T47D (cell line): ENCODE data around the gene ART5.
A peak's percentile ranks its signal among the peaks of the same experiment; 100 is the strongest.
"Not testable (repeated sequence)": the region's sequence is repeated elsewhere in the genome, so short reads cannot be mapped to it uniquely, and the experiment has no call there.

Experiments
- DNase-seq, 2 experiments: peaks; one replicate each; pipeline versions ENCODE4 v3.0.0 to v3.0.0-alpha.2; 2011 to 2012; ENCODE audit warnings: low read depth in 1 of 2, low spot score in 1 of 2
- JUND ChIP-seq: IDR thresholded peaks from 2 replicates; pipeline ENCODE4 v1.6.1; 2012; ENCODE audit warnings: low read depth
- in situ Hi-C: cut with HindIII; loops from 2 replicates; pipeline ENCODE4 v1.10.0; 2016; ENCODE audit warnings: low sequenced_read_pairs, low pct_unique_long_range_greater_than_20kb

The ART5 gene

DNA sequence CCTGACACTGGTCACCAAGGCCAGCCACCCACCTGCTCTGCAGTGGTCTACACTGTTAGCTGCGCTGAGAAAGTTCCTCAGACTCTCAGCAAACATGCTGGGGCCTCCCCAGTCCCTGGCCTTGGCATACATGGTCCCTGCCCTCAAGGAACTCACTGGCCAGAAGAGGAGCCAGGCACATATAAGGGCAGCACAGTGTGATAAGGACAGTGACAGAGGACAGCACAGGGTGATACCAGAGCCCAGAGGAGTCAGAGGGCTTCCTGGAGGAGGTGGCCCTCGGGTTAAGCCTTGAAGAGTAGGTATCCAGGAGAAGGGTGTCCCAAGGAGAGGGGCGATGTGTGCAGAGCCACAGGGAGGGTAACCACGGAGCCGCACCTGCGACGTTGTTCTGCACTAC lies 3.8 kb upstream of the ART5 start:
- in situ Hi-C loops, result no loop called here
- DNase-seq, result no peak
- no peak for TF ChIP-seq JUND

DNA sequence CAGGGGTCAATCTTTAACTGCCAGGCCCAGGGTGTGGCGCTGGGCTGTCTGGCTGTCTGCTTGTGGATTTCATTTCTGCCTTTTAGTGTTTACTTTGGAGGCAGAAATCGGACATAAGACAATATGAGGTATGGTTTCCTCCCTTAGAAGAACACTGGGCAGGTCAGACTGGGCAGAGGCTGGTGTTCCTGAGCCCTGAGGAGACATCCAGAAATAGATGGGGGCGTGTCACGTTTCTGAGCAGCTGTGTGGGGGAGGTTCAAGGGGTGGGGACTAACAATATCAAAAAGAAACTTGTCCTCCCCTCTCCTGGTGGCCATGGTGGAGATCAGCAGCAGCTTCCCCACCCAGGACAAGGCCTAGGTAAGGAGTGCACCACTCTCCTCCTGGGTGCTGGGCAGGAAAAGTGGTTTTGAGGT lies 3.0 kb upstream of the ART5 start, which contains the start of gene ART1:
ART1 (plus strand) TSS at position 312 of the 419 bp plus-strand sequence. CDS start 14,086 bp downstream, outside the sequence.
- TF ChIP-seq JUND, result no peak
- no peak for DNase-seq
- in situ Hi-C loops, result no loop called here

DNA sequence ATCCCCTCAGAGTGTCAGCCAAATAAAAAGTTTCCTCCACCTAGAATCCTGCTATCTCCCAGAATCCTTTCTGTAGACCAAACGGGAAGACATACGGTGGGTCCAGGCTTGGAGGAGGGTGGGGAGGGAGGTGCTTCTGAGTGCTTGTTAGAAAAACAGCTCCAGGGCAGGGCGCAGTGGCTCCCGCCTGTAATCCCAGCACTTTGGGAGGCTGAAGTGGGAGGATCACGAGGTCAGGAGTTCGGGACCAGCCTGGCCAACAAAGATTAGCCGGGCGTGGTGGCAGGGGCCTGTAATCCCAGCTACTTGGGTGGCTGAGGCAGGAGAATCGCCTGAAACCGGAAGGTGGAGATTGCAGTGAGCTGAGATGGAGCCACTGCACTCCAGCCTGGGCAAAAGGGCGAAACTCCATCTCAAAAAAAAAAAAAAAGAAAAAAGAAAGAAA lies 1.3 kb upstream of the ART5 start:
- in situ Hi-C loops, DNase-seq: not testable (repeated sequence)

DNA sequence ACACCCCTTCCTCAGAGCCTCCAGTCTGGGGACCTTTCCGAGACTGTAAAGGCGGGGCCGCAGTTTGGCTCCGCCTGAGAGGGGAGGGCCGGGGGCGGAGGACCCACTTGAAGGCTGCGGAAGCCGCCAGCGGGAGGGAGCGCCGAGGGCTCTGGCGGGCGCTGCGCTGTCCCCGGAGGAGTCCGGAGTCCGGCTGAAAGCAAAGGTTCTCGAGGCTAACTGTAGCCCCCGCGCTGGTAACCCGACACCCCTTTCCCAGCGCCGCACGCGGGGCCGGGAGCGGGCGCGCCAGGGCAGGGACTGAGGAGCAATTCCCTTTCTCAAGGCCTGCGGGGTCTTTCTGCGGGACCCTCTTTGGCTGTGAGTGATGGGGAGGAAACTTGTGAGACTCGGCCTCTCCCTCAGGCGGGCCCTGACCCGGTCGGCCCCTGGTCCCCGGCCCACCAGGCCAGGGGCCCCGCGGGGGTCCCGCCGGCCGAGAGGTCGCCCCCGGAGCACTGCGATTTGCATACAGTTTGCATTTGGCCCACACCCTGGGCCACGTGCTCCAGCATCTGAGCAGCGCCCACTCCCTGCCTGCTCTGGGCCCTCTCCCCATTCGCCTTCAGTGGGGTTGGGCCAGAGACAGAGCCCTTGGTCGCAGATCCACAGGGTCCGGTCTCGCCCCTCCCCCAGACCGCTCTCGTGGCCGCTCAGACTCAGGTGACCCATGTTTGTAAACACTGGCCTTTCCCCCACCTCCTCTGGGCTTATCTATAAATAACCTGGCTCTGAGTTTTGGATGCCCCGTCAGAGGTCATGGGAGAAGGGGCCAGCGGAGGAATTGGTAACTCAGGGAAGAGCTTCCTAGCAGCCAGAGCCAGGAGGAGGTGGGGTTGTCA lies 519 bp upstream of the ART5 start:
- no peak for TF ChIP-seq JUND
- in situ Hi-C loops, result no loop called here
- peak; percentile 73 to 90 for DNase-seq

DNA sequence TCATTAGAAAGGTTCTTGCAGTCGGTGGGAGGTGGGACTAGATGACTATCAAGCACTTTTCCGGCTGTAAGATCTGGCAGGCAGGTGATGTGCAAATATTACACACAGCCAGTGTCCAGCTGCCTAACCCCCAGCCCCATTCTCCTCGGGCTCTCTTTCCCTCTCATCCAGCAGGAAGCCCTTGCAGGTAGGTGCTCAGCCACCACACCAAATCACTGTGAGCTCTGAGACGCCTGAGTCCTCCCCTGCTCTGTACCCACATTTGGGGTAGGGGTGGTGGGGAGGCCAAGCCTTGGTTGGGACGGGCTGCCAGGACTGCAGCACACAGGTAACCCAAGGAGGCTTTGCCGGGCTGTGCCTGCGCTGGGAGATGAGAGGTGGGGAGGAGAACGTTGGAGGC lies 601 bp downstream of the ART5 start:
- in situ Hi-C loops, result no loop called here
- no peak for TF ChIP-seq JUND
- no peak for DNase-seq

GRCh38 chr11:3639841-3640240 lies 2.0 kb downstream of the ART5 start:
- TF ChIP-seq JUND, result no peak
- no peak for DNase-seq
- in situ Hi-C loops, result no loop called here

- in situ Hi-C loops, result no loop called here
- no peak for TF ChIP-seq JUND
- DNase-seq, result no peak
These were observed 3.3 kb downstream of the ART5 start for GRCh38 chr11:3638513-3638912.

GRCh38 chr11:3637201-3637600 lies 4.6 kb downstream of the ART5 start:
- TF ChIP-seq JUND, result no peak
- DNase-seq, result no peak
- in situ Hi-C loops, result no loop called here

- TF ChIP-seq JUND, result no peak
- DNase-seq, result no peak
- in situ Hi-C loops, result no loop called here
These were observed 6.0 kb downstream of the ART5 start for GRCh38 chr11:3635641-3636375.

DNA sequence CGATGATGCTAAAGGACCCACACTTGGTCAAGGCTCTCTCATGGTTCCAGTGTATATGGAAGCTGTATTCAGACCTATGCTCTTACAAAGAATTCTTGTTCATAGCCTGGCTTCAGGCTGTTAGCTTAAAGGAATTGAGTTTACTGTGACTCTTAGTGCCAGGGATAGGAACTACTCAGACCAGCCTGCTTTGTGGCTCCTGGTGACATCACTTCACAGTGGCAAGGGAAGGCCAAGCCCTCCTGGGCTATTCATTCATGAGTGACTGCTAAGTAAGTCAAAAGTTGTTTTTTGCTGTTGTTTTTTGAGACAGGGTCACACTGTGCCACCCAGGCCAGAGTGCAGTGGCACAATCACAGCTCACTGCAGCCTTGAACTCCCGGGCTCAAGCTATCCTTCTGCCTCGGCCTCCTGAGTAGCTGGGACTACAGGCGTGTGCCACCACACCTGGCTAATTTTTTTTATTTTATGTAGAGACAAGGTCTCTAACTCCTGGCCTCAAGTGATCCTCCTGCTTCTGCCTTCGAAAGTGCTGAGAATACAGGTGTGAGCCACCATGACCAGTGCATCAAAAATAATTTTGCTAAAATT lies 9.6 kb downstream of the ART5 start:
- in situ Hi-C loops, result no loop called here
- no peak for TF ChIP-seq JUND
- no peak for DNase-seq

- TF ChIP-seq JUND, result no peak
- DNase-seq, result no peak
- in situ Hi-C loops, result no loop called here
These were observed 10.5 kb downstream of the ART5 start for GRCh38 chr11:3631331-3631730.

GRCh38 chr11:3627291-3627690 lies 14.5 kb downstream of the ART5 start:
- in situ Hi-C loops, result no loop called here
- TF ChIP-seq JUND, result no peak
- DNase-seq, result no peak

DNA sequence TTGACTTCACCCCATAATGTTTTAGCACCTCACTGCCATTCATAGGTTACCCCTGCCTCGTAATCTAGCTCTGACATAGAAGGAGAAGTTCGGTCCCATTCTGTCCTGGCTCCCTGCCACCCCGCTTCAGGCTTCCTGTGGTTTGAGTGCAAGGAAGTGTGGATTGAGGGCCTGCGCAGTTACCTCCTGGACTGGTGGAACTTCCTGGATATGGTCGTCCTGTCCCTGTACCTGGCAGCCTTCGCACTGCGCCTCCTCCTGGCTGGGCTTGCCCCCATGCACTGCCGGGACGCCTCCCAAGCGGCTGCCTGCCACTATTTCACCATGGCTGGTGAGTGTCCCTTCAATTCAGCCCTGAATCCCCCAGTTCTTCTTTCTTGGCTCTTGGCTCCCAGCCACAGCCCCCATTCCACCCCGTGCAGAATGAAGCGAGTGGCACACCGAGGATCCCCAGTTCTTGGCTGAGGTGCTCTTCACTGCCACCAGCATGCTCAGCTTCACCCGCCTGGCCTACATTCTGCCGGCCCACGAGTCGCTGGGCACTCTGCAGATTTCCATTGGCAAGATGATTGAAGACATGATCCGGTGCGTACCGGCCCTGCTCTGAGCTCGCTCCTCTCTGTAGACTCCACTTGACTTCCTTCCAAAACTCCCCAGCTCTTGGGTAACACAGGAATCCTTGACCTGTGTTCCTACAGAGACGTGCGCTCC lies 15.4 kb downstream of the ART5 start:
- in situ Hi-C loops, result no loop called here
- TF ChIP-seq JUND, result no peak
- no peak for DNase-seq
